OCI-LY7 (cell line): Measurements from ENCODE around the gene MIB1.

Source experiments
- CTCF ChIP-seq: fragments of 200-600 bp; sonication (generic); conservative IDR thresholded peaks from 2 replicates; pipeline ENCODE4 v1.5.1; 2014; ENCODE audit warnings: mild to moderate bottlenecking, antibody characterized with exemption, low read length, moderate library complexity, mixed read lengths
- EZH2phosphoT487 ChIP-seq: fragments of 200-600 bp; sonication (generic); IDR thresholded peaks from 2 replicates; pipeline ENCODE4 v1.6.1; 2018; ENCODE audit warnings: low read depth, borderline replicate concordance, mild to moderate bottlenecking, mixed run types, antibody characterized with exemption, low read length, moderate library complexity, mixed read lengths

- TF ChIP-seq CTCF (no peak), EZH2phosphoT487 (no peak)
These were observed 39.0 kb upstream of the MIB1 start for GRCh38 chr18:21701621-21702020.
